HT-29 (cell line): ENCODE data around the gene ESRRB. TPM values are rescaled to one million over a fixed set of nuclear protein-coding genes. Genes with fewer than 3 reads are reported as not detected.
A peak's percentile ranks its signal among the peaks of the same experiment; 100 is the strongest.

ENCODE experiments used
- DNase-seq: peaks from one replicate; pipeline ENCODE4 v3.0.0-alpha.2; 2015; ENCODE audit warnings: low spot score
- total RNA-seq: library from RNA; depleted of rRNA; stranded (reverse); fragments of >200 nt; shearing (Covaris generic); gene quantifications from 2 replicates; pipeline ENCODE4 v1.2.3, GENCODE V29; 2014

The ESRRB gene
- total RNA-seq, 1 experiment from 2014 or later = not detected

- DNase-seq = no peak
Observed at GRCh38 chr14:76450476-76450875, 74.5 kb downstream of the ESRRB start.

- peak; percentile 44 for DNase-seq
Observed at GRCh38 chr14:76456200-76456599, 80.3 kb downstream of the ESRRB start.

GRCh38 chr14:76456891-76457586 is 81.1 kb downstream of the ESRRB start:
- DNase-seq = no peak

- DNase-seq = no peak
Observed at GRCh38 chr14:76457841-76458240, 81.9 kb downstream of the ESRRB start.

- DNase-seq = no peak
Observed at GRCh38 chr14:76461886-76462285, 85.9 kb downstream of the ESRRB start.

GRCh38 chr14:76462330-76462729 is 86.4 kb downstream of the ESRRB start:
- DNase-seq = no peak

GRCh38 chr14:76463105-76463504 is 87.2 kb downstream of the ESRRB start:
- no peak for DNase-seq

- DNase-seq = no peak
Observed at GRCh38 chr14:76464856-76465255, 88.9 kb downstream of the ESRRB start.

GRCh38 chr14:76465664-76466063 is 89.7 kb downstream of the ESRRB start:
- no peak for DNase-seq

- no peak for DNase-seq
Observed at GRCh38 chr14:76467711-76468155, 91.8 kb downstream of the ESRRB start.

GRCh38 chr14:76472199-76472723 is 96.3 kb downstream of the ESRRB start:
- DNase-seq = no peak

- DNase-seq = no peak
Observed at GRCh38 chr14:76473481-76474263, 97.7 kb downstream of the ESRRB start.

- no peak for DNase-seq
Observed at GRCh38 chr14:76480426-76480825, 104.5 kb downstream of the ESRRB start.

- no peak for DNase-seq
Observed at GRCh38 chr14:76484355-76484754, 108.4 kb downstream of the ESRRB start.

GRCh38 chr14:76486251-76486743 is 110.4 kb downstream of the ESRRB start:
- no peak for DNase-seq

- no peak for DNase-seq
Observed at GRCh38 chr14:76488551-76488950, 112.6 kb downstream of the ESRRB start.

- DNase-seq = no peak
Observed at GRCh38 chr14:76489667-76490066, 113.7 kb downstream of the ESRRB start.

GRCh38 chr14:76490111-76490510 is 114.2 kb downstream of the ESRRB start:
- DNase-seq = no peak

GRCh38 chr14:76490735-76491134 is 114.8 kb downstream of the ESRRB start:
- no peak for DNase-seq

GRCh38 chr14:76491172-76491930 is 115.4 kb downstream of the ESRRB start:
- no peak for DNase-seq

GRCh38 chr14:76495983-76496382 is 120.0 kb downstream of the ESRRB start:
- DNase-seq = no peak

GRCh38 chr14:76496595-76496994 is 120.7 kb downstream of the ESRRB start:
- DNase-seq = no peak
